SK-N-SH (cell line): ENCODE data around the gene ACADL. TPM values are rescaled to one million over a fixed set of nuclear protein-coding genes. Genes with fewer than 3 reads are reported as not detected.

Source experiments
- CTCF ChIA-PET: fragments of 300-600, 350-600 bp; formaldehyde crosslinking; extraction: SDS; loops from one replicate; lab custom pipeline; 2021; lab: Yijun Ruan, JAX
- POLR2A ChIA-PET: fragments of 350-600 bp; sonication (Branson Sonifier 250); formaldehyde crosslinking; extraction: SDS; loops from one replicate; lab custom pipeline; 2020; ENCODE audit warnings: antibody characterized with exemption, inconsistent platforms; lab: Yijun Ruan, JAX
- DNase-seq: peaks from one replicate; pipeline ENCODE4 v3.0.0; 2012
- H2AFZ ChIP-seq: fragments of 200-600 bp; sonication (generic); 2 replicates; pipeline ENCODE4 v1.8.1; 2016; ENCODE audit warnings: antibody characterized with exemption, mild to moderate bottlenecking, low read depth
- H3F3A ChIP-seq: fragments of 200-600 bp; sonication (generic); replicated peaks from 2 replicates; pipeline ENCODE3; 2016; ENCODE audit warnings: antibody characterized with exemption, mild to moderate bottlenecking; ENCODE audit not compliant: insufficient read depth
- H3K27ac ChIP-seq, 2 experiments: fragments of 200-500 bp in 1 of 2; fragments of 200-600 bp in 1 of 2; sonication (Bioruptor generic) in 1 of 2; sonication (generic), shearing (Covaris generic) in 1 of 2; 2 replicates each; pipeline versions ENCODE4 v1.5.1 to v1.6.1; 2014 to 2016; ENCODE audit warnings: low read depth in 2 of 2, inconsistent platforms in 1 of 2, low read length in 1 of 2, mild to moderate bottlenecking in 1 of 2, mixed read lengths in 1 of 2
- H3K27me3 ChIP-seq: fragments of 200-600 bp; sonication (generic), shearing (Covaris generic); 2 replicates; pipeline ENCODE4 v1.6.1; 2016; ENCODE audit warnings: mixed run types; ENCODE audit not compliant: insufficient read depth
- H3K36me3 ChIP-seq, 2 experiments: fragments of 200-500 bp in 1 of 2; fragments of 200-600 bp in 1 of 2; sonication (Bioruptor generic) in 1 of 2; sonication (generic) in 1 of 2; replicated peaks in 1 of 2; 2 replicates each; pipeline versions ENCODE3 to v1.5.1; 2014 to 2016; ENCODE audit warnings: low read length in 1 of 2, mild to moderate bottlenecking in 1 of 2; ENCODE audit not compliant: insufficient read depth in 2 of 2, control insufficient read depth in 1 of 2
- H3K4me1 ChIP-seq, 2 experiments: fragments of 200-500 bp in 1 of 2; fragments of 200-600 bp in 1 of 2; sonication (Bioruptor generic) in 1 of 2; sonication (generic), shearing (Covaris generic) in 1 of 2; 2 replicates each; pipeline versions ENCODE4 v1.5.1 to v1.6.1; 2014 to 2016; ENCODE audit warnings: low read depth in 1 of 2, low read length in 1 of 2, mixed run types in 1 of 2; ENCODE audit not compliant: insufficient read depth in 2 of 2, control insufficient read depth in 1 of 2
- H3K4me2 ChIP-seq: fragments of 200-600 bp; sonication (generic), shearing (Covaris generic); 2 replicates; pipeline ENCODE4 v1.6.1; 2017; ENCODE audit warnings: mixed run types
- H3K4me3 ChIP-seq, 2 experiments: fragments of 200-500 bp in 1 of 2; fragments of 200-600 bp in 1 of 2; sonication (Bioruptor generic) in 1 of 2; sonication (generic), shearing (Covaris generic) in 1 of 2; 2 replicates each; pipeline versions ENCODE4 v1.5.1 to v1.8.1; 2014 to 2016; ENCODE audit warnings: low read depth in 2 of 2, inconsistent platforms in 1 of 2, low read length in 1 of 2, mild to moderate bottlenecking in 1 of 2, mixed read lengths in 1 of 2, moderate library complexity in 1 of 2
- H3K79me2 ChIP-seq: fragments of 200-600 bp; sonication (generic); 2 replicates; pipeline ENCODE4 v1.8.1; 2017; ENCODE audit warnings: mild to moderate bottlenecking; ENCODE audit not compliant: insufficient read depth
- H3K9ac ChIP-seq: fragments of 200-600 bp; sonication (generic); 2 replicates; pipeline ENCODE4 v1.6.1; 2017; ENCODE audit warnings: mixed run types
- H3K9me2 ChIP-seq: fragments of 200-600 bp; sonication (generic); 2 replicates; pipeline ENCODE4 v1.6.1; 2017; ENCODE audit warnings: mixed run types
- H3K9me3 ChIP-seq: fragments of 200-600 bp; sonication (generic); 2 replicates; pipeline ENCODE4 v1.6.1; 2017; ENCODE audit warnings: mixed run types, mild to moderate bottlenecking, moderate library complexity
- H4K20me1 ChIP-seq: fragments of 200-600 bp; sonication (generic); 2 replicates; pipeline ENCODE4 v1.6.1; 2017; ENCODE audit warnings: mild to moderate bottlenecking, mixed run types; ENCODE audit not compliant: insufficient read depth
- CHD2 ChIP-seq: fragments of 150-350 bp; IDR thresholded peaks from 2 replicates; pipeline ENCODE4 v1.6.1; 2018; ENCODE audit warnings: low read length; ENCODE audit not compliant: partially characterized antibody
- EZH2phosphoT487 ChIP-seq: fragments of 200-600 bp; sonication (generic); IDR thresholded peaks from 2 replicates; pipeline ENCODE4 v1.6.1; 2017; ENCODE audit warnings: low read depth, mixed run types, mild to moderate bottlenecking, antibody characterized with exemption, moderate library complexity, borderline replicate concordance
- GATA2 ChIP-seq: sonication (generic); formaldehyde crosslinking; IDR thresholded peaks from 2 replicates; pipeline ENCODE4 v1.5.0; 2020; ENCODE audit warnings: mild to moderate bottlenecking, missing genetic modification reagents
- MAX ChIP-seq: IDR thresholded peaks from 2 replicates; pipeline ENCODE4 v1.4.0; 2012; ENCODE audit warnings: low read depth
- MXI1 ChIP-seq: IDR thresholded peaks from 2 replicates; pipeline ENCODE4 v1.6.1; 2012; ENCODE audit warnings: mild to moderate bottlenecking, low read depth, low read length, improper control_type of control experiment
- NFIC ChIP-seq: IDR thresholded peaks from 2 replicates; pipeline ENCODE4 v1.4.0; 2012; ENCODE audit warnings: borderline replicate concordance
- PBX3 ChIP-seq: IDR thresholded peaks from 2 replicates; pipeline ENCODE4; 2012
- SMC3 ChIP-seq: IDR thresholded peaks from 2 replicates; pipeline ENCODE4 v1.6.1; 2012; ENCODE audit warnings: low read depth, low read length, improper control_type of control experiment
- TAF1 ChIP-seq: IDR thresholded peaks from 2 replicates; pipeline ENCODE4 v1.6.1; 2012; ENCODE audit warnings: low read depth, mild to moderate bottlenecking, low read length, moderate library complexity, borderline replicate concordance
- USF2 ChIP-seq: fragments of 150-350 bp; IDR thresholded peaks from 2 replicates; pipeline ENCODE4 v1.6.1; 2017; ENCODE audit warnings: antibody characterized with exemption, low read length, low read depth, borderline replicate concordance
- ZBTB33 ChIP-seq: IDR thresholded peaks from 2 replicates; pipeline ENCODE4 v1.4.0; 2012; ENCODE audit warnings: low read depth, borderline replicate concordance
- WGBS: methylation state at CpG from one replicate; pipeline ENCODE4 v1.1.6; 2017; ENCODE audit warnings: low lambda C conversion rate; 5-methylcytosine and 5-hydroxymethylcytosine counted together
- polyA plus RNA-seq, 3 experiments: library from polyadenylated mRNA; depleted of rRNA; stranded (reverse); fragments of >200 nt; gene quantifications; 2 replicates each; pipeline ENCODE4 v1.2.3, GENCODE V29; 2012

Gene ACADL
- polyA plus RNA-seq, 1 of the 3 experiments (the other 2 are of a cell fraction), result not detected

- Histone ChIP-seq H3K79me2 (no peaks in the 10 kb centered on the region), H3K4me1 (no peaks in the 10 kb centered on the region), H3K27me3 (no peaks in the 10 kb centered on the region), H3K27ac (no peak overlapping the region), H3K9me3 (no peaks in the 10 kb centered on the region), H3K36me3 (no peaks in the 10 kb centered on the region), H2AFZ (no peak overlapping the region), H3K9ac (no peak overlapping the region), H3K4me3 (no peak overlapping the region), H3K9me2 (no peaks in the 10 kb centered on the region), H3K4me2 (no peak overlapping the region), H3F3A (no peaks in the 10 kb centered on the region), H4K20me1 (no peaks in the 10 kb centered on the region)
- no peak for DNase-seq
- ChIA-PET POLR2A (no interaction called here), CTCF (no interaction called here)
- WGBS, result 30% methylated on average over 1 of the region's 1 CpG
- TF ChIP-seq NFIC (no peak), USF2 (no peak), ZBTB33 (no peak), MXI1 (no peak), GATA2 (CRISPR knock-in tag) (no peak), SMC3 (no peak), CHD2 (no peak)
These were observed 39.0 kb upstream of the ACADL start for GRCh38 chr2:210264282-210264681.

- no peaks in the 10 kb centered on the region for H3K27me3 ChIP-seq
- H3F3A ChIP-seq, result no peaks in the 10 kb centered on the region
- DNase-seq, result no peak
- H3K4me1 ChIP-seq, result no peaks in the 10 kb centered on the region
- H3K4me3 ChIP-seq, result no peak overlapping the region
- H2AFZ ChIP-seq, result no peak overlapping the region
- WGBS, result 25% methylated on average over 2 of the region's 2 CpGs
- no peaks in the 10 kb centered on the region for H3K36me3 ChIP-seq
- H3K9me3 ChIP-seq, result no peaks in the 10 kb centered on the region
- POLR2A ChIA-PET, result no interaction called here
- H3K4me2 ChIP-seq, result no peak overlapping the region
- H3K79me2 ChIP-seq, result no peaks in the 10 kb centered on the region
- CTCF ChIA-PET, result no interaction called here
- TF ChIP-seq EZH2phosphoT487, result no peak
- TF ChIP-seq MXI1, result no peak
- TF ChIP-seq TAF1, result no peak
- no peak for TF ChIP-seq PBX3
- no peak for TF ChIP-seq MAX
- H3K9me2 ChIP-seq, result no peaks in the 10 kb centered on the region
- no peaks in the 10 kb centered on the region for H4K20me1 ChIP-seq
- no peak overlapping the region for H3K27ac ChIP-seq
- H3K9ac ChIP-seq, result no peak overlapping the region
These were observed 38.6 kb upstream of the ACADL start for GRCh38 chr2:210263841-210264240.
